K562 (cell line): ENCODE data around the gene COL9A3.

Experiments
- CTCF ChIP-seq, 3 experiments: IDR thresholded peaks in 2 of 3; conservative IDR thresholded peaks in 1 of 3; 2 replicates each; pipeline ENCODE4 v1.5.1; 2011 to 2012; ENCODE audit warnings: low read length in 3 of 3, mild to moderate bottlenecking in 3 of 3, control low read depth in 2 of 3, improper control_type of control experiment in 1 of 3, inconsistent platforms in 1 of 3, low read depth in 1 of 3, mixed read lengths in 1 of 3, moderate library complexity in 1 of 3; ENCODE audit not compliant: insufficient read depth in 2 of 3
- FOXP1 ChIP-seq: sonication (generic); formaldehyde crosslinking; IDR thresholded peaks from 2 replicates; pipeline ENCODE4 v1.8.0; 2022; ENCODE audit warnings: mild to moderate bottlenecking, missing genetic modification reagents
- HIVEP1 ChIP-seq: fragments of 250-450 bp; sonication (Bioruptor Pico); IDR thresholded peaks from 2 replicates; pipeline ENCODE4 v1.4.0; 2020; ENCODE audit warnings: mild to moderate bottlenecking
- TRIM25 ChIP-seq: fragments of 450-650 bp; IDR thresholded peaks from 2 replicates; pipeline ENCODE4 v1.7.0; 2016; ENCODE audit warnings: borderline replicate concordance
- ZBTB12 ChIP-seq: fragments of 250-450 bp; sonication (Bioruptor Pico); IDR thresholded peaks from 2 replicates; pipeline ENCODE4 v1.4.0; 2020

GRCh38 chr20:62834967-62835730 is 18.3 kb downstream of the COL9A3 start:
- TF ChIP-seq ZBTB12 (CRISPR knock-in tag) = no peak
- TF ChIP-seq FOXP1 (CRISPR knock-in tag) = no peak
- no peak for TF ChIP-seq HIVEP1 (CRISPR knock-in tag)
- TF ChIP-seq CTCF (IDR thresholded peaks at IDR 0.05 in 2 of 3, conservative IDR thresholded peaks at IDR 0.05 in 1 of 3; ENCODE audit: insufficient read depth in 2 of 3, low read depth in 1 of 3, low read length in 3 of 3) = no peak
- no peak for TF ChIP-seq TRIM25
